Hindlimb muscle (tissue), 1 donor: ENCODE data around the gene CRTC3. TPM values are rescaled to one million over a fixed set of nuclear protein-coding genes. Genes with fewer than 3 reads are reported as not detected.
"Not testable (repeated sequence)": the region's sequence is repeated elsewhere in the genome, so short reads cannot be mapped to it uniquely, and the experiment has no call there.

ENCODE experiments used
- DNase-seq: peaks from one replicate; pipeline ENCODE4 v3.0.0-alpha.2; 2013
- polyA plus RNA-seq: library from polyadenylated mRNA; unstranded; fragments of 120-200 nt; gene quantifications from one replicate; pipeline ENCODE4 v1.2.1, GENCODE V29; 2013; ENCODE audit not compliant: insufficient read length

Gene CRTC3, protein sequence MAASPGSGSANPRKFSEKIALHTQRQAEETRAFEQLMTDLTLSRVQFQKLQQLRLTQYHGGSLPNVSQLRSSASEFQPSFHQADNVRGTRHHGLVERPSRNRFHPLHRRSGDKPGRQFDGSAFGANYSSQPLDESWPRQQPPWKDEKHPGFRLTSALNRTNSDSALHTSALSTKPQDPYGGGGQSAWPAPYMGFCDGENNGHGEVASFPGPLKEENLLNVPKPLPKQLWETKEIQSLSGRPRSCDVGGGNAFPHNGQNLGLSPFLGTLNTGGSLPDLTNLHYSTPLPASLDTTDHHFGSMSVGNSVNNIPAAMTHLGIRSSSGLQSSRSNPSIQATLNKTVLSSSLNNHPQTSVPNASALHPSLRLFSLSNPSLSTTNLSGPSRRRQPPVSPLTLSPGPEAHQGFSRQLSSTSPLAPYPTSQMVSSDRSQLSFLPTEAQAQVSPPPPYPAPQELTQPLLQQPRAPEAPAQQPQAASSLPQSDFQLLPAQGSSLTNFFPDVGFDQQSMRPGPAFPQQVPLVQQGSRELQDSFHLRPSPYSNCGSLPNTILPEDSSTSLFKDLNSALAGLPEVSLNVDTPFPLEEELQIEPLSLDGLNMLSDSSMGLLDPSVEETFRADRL
- 26.4 TPM for polyA plus RNA-seq

DNA sequence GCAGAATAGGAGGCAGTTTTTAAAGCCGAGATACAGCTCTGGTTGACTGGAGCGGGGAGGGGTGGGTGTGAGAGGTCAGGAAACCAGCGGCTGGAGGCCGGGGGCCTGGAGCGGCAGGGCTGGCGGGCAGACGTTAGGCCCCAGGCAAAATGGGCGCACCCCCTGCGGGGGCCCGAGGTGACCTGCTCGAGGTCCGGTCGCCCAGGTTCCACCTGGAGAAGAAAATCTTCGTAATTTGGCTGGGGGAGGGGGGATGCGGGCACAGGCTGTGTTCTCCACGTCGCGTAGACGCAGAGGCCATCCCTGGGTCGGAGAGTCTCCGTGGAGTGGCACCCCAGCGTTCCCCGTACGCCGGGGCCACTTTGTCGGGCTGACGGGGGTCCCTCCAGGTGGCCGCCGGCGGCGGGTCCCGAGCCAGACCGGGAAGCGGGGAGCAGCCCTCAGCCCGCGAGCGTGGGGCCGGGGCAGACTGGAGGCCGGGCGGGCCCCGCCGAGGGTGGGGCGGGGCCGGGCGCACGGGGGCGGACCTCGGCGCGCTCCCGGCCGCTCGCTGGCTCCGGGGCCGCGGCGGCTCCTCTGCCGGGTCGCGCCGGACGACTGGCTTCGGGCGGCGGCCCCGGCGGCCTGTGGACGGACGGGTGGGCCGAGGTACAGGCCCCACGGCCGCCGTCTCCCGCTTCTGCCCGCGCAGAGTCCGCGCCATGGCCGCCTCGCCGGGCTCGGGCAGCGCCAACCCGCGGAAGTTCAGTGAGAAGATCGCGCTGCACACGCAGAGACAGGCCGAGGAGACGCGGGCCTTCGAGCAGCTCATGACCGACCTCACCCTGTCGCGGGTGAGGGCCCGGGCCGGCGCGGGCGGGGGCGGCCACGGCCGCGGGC, at the start of gene CRTC3:
Gene CRTC3, plus strand, starts transcription at position 553 of the 879 bp plus-strand sequence. Its CDS starts 149 bp downstream, at position 702.
- peak; percentile 74 for DNase-seq

- DNase-seq = no peak
Measured at GRCh38 chr15:90481023-90481422, 48.7 kb upstream of the CRTC3 start.

DNA sequence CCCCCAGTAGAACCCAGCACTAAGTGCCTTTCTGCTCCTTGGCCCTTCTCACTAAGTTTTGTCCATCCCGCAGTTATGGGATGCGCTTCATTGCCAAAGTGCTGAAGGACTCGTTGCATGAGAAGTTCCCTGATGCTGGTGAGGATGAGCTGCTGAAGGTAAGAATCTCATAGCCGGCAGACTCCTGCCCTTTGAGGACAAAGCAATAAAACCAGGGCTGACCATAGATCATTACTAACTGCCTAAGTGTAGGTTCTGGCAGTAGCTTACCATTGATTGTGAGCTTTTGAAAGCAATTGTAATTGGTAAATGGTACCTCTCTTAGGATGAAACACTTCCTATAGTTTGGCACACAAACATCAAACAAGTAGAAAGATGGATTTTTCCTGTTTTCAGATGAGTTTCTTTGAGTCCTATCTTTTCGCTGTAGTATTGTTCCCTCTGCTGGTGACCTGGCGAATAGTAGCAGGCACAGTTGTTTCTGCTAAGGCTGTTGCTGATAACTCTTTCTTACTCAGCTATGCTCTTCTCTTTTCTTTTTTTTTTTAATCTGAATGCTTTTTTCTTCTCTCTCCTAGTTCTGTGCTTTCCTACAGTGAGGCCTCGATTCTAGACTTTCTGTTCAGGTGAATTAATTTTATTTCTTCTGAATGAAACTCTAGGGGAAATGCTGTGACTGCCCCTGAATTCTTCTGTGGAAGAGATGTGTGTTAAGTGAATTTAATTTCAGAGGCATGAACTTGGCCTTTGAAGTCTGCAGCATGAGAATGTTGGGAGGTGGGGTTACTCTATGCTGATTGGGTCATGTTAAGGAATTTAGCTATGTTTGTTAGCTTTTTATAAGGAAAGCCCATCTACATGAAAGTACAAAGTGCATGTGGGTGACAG, 47.4 kb upstream of the CRTC3 start:
- DNase-seq = peak; percentile 51

GRCh38 chr15:90483012-90483307, 46.8 kb upstream of the CRTC3 start:
- DNase-seq = no peak

GRCh38 chr15:90483637-90484036, 46.1 kb upstream of the CRTC3 start:
- no peak for DNase-seq

- no peak for DNase-seq
Measured at GRCh38 chr15:90487186-90487585, 42.5 kb upstream of the CRTC3 start.

DNA sequence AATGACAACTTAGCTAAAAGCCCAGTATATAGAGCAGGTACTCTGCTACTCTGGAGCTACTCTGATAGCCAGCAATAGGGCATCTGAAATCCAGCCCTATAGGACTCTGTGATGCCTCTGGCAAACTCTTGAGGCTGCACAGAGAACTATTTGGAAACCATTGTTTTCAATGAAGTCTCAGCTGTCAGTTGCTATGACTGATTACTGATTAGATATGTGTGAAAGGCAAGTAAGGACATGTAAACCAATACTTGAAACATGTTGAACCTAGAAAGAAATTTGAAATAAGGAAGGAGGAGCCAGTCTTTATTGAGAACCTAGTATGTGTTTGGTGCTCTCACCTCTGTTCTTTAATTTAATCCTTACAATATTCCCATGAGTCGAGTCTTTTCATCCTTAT, 40.2 kb upstream of the CRTC3 start:
- DNase-seq = no peak

DNA sequence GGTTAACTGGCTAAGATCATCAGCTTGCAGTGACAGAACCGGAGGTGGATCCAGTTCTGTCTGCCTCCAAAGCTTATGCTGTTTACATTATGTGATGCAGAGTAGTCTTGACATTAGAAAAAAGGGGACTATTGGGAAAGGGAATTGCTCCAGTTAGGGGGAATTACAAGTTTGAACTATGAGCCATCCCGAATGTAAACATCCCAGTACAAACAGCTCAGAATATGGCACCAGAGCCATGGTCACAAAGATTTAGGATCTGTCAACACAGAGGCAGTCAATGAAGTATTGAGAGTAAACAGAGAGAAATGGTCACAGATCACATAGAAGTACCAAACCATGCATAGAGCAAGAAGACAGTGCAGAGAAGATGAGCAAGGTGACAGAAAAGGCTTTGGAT, 39.8 kb upstream of the CRTC3 start:
- DNase-seq = no peak

DNA sequence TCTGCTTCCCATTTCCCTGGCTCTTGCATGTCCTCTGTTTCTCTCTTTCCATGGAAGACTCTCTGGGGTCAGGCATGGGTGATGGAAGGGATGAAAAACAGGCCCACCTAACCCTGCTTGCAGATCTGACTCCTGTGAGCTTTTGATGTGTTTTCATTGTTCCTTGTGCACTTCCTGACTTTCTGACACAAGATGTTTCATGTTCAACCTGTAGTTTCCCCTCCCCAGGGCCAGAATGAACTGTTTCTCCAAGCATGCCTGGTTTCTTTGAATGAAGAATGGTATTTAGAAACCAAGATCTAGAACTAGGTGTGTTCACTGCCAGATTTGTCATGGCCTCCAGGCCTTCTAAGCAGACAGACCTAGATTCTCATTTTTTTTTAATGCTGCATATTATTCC, 36.1 kb upstream of the CRTC3 start:
- no peak for DNase-seq

DNA sequence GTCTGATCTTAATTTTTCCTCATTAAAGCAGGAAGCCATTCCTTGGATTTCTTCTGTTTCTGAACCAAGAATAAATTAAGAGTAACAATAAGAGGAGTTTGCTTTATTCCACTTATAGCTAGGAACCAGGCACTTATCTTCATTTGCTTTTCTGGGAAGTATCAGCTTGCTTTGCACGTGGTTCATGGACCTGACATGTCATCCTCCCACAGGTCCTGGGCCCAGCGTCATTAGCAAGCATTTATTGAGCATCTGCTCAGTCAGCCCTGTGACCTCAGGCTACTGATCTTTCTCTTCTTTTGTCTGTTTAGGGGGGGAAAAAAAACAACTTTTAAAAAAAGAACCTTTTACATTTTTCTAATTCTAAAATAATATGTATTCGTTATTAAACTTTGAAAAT, 34.7 kb upstream of the CRTC3 start:
- DNase-seq = no peak

DNA sequence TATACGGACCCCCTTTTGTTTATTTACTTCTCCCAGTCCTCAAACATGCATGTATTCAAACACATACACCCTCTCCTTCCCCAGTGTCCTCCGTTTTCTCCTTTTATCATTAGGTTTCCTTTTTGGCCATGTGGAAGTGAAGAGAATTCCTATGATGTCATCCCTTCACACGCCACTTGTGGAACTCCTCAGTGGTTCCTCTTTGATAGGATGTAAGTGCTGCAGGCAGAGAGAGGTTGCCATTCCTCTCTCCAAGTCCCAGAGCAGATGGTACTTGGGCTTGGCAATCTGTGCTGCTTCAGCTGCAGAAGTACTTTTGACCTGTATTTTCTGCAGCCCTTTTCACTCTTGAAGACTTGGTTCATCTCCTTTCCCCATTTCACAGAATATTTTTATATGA, 32.9 kb upstream of the CRTC3 start:
- DNase-seq = no peak

- no peak for DNase-seq
Measured at GRCh38 chr15:90497376-90497775, 32.3 kb upstream of the CRTC3 start.

- no peak for DNase-seq
Measured at GRCh38 chr15:90497912-90498311, 31.8 kb upstream of the CRTC3 start.

DNA sequence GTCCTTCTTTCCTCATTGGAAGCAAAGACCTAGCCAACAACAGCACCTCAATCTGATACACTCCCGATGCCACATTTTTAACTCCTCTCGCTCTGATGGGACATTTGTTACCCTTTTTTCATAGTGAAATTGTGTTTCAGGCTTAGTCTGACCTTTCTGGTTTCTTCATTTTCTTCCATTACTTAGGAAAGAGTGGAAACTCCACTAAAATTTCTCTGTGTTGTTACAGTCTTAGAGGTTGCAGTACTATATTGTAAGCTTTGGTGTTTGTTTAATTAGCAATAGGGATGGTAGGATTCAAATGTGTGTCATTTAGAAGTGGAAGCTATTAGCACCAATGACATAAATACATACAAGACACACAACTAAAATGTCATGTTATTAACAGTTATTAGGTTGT, 29.6 kb upstream of the CRTC3 start:
- no peak for DNase-seq

DNA sequence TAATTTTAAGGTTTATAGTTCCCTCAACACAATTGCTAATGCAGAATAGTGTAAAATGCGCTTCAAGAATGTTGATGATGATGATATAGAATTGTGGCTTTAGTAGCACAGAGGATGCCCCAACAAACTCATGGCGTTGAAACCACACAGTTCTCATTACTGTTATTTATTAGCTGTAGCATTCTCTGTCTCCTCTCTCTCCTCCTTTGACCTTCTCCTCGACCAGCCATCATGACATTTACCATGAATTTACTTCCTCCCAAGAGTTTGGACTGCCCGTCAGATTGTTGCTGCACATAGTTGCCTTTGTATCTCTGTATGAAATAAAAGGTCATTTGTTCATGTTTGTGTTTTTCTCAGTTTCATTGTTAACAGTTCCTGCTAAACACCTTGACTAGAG, 27.8 kb upstream of the CRTC3 start:
- DNase-seq = no peak

GRCh38 chr15:90510781-90511180, 18.9 kb upstream of the CRTC3 start:
- DNase-seq = not testable (repeated sequence)

DNA sequence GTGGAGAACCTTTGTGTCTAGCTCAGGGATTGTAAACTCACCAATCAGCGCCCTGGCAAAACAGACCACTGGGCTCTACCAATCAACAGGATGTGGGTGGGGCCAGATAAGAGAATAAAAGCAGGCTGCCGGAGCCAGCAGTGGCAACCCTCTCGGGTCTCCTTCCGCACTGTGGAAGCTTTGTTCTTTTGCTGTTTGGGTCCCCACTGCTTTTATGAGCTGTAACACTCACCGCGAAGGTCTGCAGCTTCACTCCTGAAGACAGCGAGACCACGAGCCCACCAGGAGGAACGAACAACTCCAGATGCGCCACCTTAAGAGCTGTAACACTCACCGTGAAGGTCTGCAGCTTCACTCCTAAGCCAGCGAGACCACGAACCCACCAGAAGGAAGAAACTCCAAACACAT, 18.5 kb upstream of the CRTC3 start:
- not testable (repeated sequence) for DNase-seq

- DNase-seq = no peak
Measured at GRCh38 chr15:90512276-90512675, 17.4 kb upstream of the CRTC3 start.

GRCh38 chr15:90512981-90513380, 16.7 kb upstream of the CRTC3 start:
- no peak for DNase-seq

DNA sequence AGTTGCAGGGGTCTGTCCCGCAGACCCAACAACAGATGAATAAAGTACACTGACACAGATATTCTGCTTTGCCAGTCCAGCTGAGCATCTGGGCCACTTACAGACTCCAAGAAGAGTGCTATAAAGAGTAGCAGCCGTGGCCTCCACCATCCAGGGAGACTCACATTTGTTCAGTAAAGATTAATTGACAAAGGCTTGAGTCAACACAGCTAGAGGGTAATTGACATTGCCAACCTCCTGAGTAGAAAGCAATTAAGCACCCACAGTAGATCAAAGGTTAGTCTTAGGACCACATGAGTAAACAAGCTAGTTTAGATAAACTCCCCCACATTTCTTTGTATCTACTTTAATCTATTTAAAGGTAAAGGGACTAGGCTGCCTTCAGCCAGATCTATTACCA, 16.3 kb upstream of the CRTC3 start:
- no peak for DNase-seq

DNA sequence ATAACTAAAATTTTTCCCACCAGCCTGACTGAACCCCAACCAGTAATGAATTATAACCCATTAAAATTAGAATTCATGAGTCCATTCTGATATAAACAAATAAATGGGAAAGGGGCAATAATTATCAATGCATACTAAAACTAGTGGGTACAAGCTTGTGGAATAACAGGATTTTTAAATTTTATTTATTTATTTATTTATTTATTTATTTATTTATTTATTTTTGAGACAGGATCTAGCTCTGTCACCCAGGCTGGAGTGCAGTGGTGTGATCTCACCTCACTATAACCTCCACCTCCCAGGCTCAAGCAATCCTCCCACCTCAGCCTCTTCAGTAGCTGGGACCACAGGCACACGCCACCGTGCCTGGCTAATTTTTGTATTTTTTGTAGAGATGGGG, 15.8 kb upstream of the CRTC3 start:
- DNase-seq = not testable (repeated sequence)

DNA sequence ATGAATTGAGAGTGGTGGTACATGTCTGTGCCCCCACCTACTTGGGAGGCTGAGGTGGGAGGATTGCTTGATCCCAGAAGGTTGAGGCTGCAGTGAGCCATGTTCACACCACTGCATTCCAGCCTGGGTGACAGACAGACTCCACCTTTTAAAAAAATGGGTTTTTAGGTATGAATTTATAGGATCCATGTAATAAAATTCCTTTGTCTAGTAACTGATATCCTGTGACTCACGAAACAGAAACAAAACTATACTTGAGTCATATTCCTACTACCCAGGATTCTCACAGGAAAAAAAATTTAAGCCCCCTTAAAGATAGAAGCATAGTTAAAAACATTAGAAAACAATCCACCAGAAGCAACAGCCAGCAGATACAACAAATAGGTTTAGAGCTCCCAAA, 10.0 kb upstream of the CRTC3 start:
- DNase-seq = no peak
